ENCODE results near the gene FSHR.

DNA sequence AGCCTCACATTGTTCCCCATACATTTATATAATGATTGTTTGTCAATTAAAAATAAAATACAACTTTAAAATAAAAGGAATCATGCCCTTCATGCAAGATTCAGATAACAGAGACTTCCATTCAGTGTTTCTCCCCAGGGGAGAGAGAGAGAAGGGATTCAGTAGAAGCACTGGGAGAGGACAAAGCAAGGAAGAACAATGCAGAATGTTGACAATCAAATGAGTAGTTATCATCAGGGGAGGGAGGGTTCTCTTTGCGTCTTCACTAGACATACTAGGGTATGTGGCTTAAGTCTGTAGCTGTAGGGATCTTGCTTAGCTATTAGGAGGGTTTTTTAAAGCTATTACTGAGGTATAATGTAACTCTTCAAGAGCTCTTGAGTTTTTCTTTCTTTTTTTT is 30.7 kb downstream of the FSHR start:
- TF ChIP-seq, protein P1, sequence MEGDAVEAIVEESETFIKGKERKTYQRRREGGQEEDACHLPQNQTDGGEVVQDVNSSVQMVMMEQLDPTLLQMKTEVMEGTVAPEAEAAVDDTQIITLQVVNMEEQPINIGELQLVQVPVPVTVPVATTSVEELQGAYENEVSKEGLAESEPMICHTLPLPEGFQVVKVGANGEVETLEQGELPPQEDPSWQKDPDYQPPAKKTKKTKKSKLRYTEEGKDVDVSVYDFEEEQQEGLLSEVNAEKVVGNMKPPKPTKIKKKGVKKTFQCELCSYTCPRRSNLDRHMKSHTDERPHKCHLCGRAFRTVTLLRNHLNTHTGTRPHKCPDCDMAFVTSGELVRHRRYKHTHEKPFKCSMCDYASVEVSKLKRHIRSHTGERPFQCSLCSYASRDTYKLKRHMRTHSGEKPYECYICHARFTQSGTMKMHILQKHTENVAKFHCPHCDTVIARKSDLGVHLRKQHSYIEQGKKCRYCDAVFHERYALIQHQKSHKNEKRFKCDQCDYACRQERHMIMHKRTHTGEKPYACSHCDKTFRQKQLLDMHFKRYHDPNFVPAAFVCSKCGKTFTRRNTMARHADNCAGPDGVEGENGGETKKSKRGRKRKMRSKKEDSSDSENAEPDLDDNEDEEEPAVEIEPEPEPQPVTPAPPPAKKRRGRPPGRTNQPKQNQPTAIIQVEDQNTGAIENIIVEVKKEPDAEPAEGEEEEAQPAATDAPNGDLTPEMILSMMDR (IDR thresholded peaks at IDR 0.05), result no peak
- no peak for TF ChIP-seq EP300 (IDR thresholded peaks at IDR 0.05)

All from sigmoid colon (tissue), 4 donors.